Left lung (tissue), 10 donors: ENCODE measurements around the gene KDM7A. TPM values are rescaled to one million over a fixed set of nuclear protein-coding genes. Genes with fewer than 3 reads are reported as not detected.
"Not testable (repeated sequence)": the region's sequence is repeated elsewhere in the genome, so short reads cannot be mapped to it uniquely, and the experiment has no call there.

Source experiments
- ATAC-seq: fragments of 200-7000 bp; cut with Tn5 transposase; one replicate; pipeline ENCODE4 v1.9.1; 2020; ENCODE audit warnings: moderate library complexity
- DNase-seq, 4 donors: peaks; one replicate each; pipeline ENCODE4 v3.0.0-alpha.2; 2013 to 2020
- H3K27ac ChIP-seq, 2 donors: fragments of 200-600 bp; sonication (generic) in 1 of 2; one replicate each; pipeline versions ENCODE4 v1.5.0 to v1.8.0; 2020 to 2021
- H3K27me3 ChIP-seq, 2 donors: fragments of 200-600 bp; sonication (generic) in 1 of 2; one replicate each; pipeline versions ENCODE4 v1.5.0 to v1.8.0; 2020 to 2021
- H3K36me3 ChIP-seq, 2 donors: fragments of 200-600 bp; sonication (generic) in 1 of 2; one replicate each; pipeline versions ENCODE4 v1.5.0 to v1.8.0; 2020 to 2021
- H3K4me1 ChIP-seq, 2 donors: fragments of 200-600 bp; one replicate each; pipeline ENCODE4 v1.8.0; 2021
- H3K4me3 ChIP-seq, 2 donors: fragments of 200-600 bp; sonication (generic) in 1 of 2; one replicate each; pipeline versions ENCODE4 v1.5.0 to v1.8.0; 2020 to 2021; ENCODE audit warnings: mild to moderate bottlenecking in 1 of 2
- H3K9me3 ChIP-seq, 2 donors: fragments of 200-600 bp; sonication (generic) in 1 of 2; one replicate each; pipeline versions ENCODE4 v1.5.0 to v1.8.0; 2020 to 2021
- intact Hi-C, 2 donors: fragments of 100-400 bp; cut with DNase I; formaldehyde crosslinking; loops; one replicate each; pipeline versions ENCODE4 v1.11.2 to v1.14.2; 2022
- polyA plus RNA-seq, 6 donors: library from polyadenylated mRNA; unstranded; fragments of 120-200 nt; gene quantifications; one replicate each; pipeline ENCODE4 v1.2.1, GENCODE V29; 2013; ENCODE audit not compliant: insufficient read length in 6 of 6
- total RNA-seq, 2 donors: library from RNA; stranded (reverse); fragmentation: NEBNext Ultra II Directional; extraction: Animal tissue kit (Norgen Biotek cat#: 25700); gene quantifications; one replicate each; pipeline ENCODE4 v1.2.1, GENCODE V29; 2021
- TF ChIP-seq, protein P1 (sequence below), 2 donors: fragments of 200-600 bp; sonication (generic) in 1 of 2; IDR thresholded peaks; one replicate each; pipeline versions ENCODE4 v1.5.0 to v1.8.0; 2021; ENCODE audit warnings: antibody characterized with exemption in 2 of 2
- donor health status: DM: no; HTN: yes; CAD: no.
- donor health status: DM: no; HTN: no; CAD: no.

KDM7A gene
- total and polyA plus RNA-seq, 8 donors = 13.2 to 20.1 (median 15.5) TPM

DNA sequence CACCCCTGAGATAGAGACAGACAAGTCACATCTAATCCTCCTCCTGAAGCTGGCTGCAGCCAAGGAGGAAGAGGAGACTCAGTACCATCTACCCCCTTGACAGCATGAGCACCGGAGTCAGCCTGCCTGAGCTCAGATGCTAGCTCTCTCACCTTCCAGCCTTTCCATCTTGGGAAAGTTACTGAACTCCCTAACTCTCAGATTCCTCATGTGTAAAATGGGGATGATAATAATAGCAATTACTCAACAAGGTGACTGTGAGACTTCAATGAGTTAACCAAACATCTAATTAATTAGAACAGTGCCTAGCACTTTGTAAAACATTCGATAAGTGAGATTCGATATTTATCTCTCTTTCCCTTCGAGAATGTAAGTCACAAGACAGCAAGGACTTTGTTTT is 6.4 kb downstream of the KDM7A start:
- ATAC-seq (no peak), DNase-seq (no peak)
- Histone ChIP-seq H3K9me3 (no peaks in the 10 kb centered on the region), H3K36me3 (no peaks in the 10 kb centered on the region), H3K27me3 (no peaks in the 10 kb centered on the region), H3K4me3 (no peak overlapping the region), H3K4me1 (peaks cover 10 to 68% of the 10 kb centered on the region in 2 donors), H3K27ac (no peak overlapping the region)
- intact Hi-C loops = loop anchor here in 1 of 2 donors (10.0 kb wide), 1 partner anchor 144 kb away; no protein-coding TSS in a partner anchor
- TF ChIP-seq, protein P1, sequence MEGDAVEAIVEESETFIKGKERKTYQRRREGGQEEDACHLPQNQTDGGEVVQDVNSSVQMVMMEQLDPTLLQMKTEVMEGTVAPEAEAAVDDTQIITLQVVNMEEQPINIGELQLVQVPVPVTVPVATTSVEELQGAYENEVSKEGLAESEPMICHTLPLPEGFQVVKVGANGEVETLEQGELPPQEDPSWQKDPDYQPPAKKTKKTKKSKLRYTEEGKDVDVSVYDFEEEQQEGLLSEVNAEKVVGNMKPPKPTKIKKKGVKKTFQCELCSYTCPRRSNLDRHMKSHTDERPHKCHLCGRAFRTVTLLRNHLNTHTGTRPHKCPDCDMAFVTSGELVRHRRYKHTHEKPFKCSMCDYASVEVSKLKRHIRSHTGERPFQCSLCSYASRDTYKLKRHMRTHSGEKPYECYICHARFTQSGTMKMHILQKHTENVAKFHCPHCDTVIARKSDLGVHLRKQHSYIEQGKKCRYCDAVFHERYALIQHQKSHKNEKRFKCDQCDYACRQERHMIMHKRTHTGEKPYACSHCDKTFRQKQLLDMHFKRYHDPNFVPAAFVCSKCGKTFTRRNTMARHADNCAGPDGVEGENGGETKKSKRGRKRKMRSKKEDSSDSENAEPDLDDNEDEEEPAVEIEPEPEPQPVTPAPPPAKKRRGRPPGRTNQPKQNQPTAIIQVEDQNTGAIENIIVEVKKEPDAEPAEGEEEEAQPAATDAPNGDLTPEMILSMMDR (IDR thresholded peaks at IDR 0.05) = no peak

DNA sequence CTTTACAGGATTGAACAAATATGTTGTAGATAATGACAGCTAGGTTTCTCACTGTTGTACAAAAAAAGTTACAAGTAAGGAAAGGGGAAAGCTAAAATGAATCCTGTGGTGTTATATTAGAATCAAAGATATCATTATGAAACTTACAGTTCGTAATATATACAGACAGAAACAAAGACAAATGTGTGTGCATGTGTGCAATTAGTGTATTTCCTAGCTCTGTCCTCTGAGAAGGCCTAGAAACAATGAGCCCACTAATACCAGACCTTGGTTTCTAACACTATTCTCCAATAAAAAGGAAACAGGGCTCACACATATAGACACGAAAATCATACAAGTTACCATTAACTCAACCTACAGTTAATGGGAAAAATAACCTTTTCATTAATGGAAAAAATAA is 8.0 kb downstream of the KDM7A start:
- DNase-seq (no peak), ATAC-seq (no peak)
- Histone ChIP-seq H3K4me3 (no peak overlapping the region), H3K27ac (no peak overlapping the region), H3K4me1 (peaks cover 0 to 61% of the 10 kb centered on the region in 2 donors), H3K27me3 (no peaks in the 10 kb centered on the region), H3K36me3 (no peaks in the 10 kb centered on the region), H3K9me3 (no peaks in the 10 kb centered on the region)
- intact Hi-C loops = no loop called here
- TF ChIP-seq, protein P1 (IDR thresholded peaks at IDR 0.05) = no peak

DNA sequence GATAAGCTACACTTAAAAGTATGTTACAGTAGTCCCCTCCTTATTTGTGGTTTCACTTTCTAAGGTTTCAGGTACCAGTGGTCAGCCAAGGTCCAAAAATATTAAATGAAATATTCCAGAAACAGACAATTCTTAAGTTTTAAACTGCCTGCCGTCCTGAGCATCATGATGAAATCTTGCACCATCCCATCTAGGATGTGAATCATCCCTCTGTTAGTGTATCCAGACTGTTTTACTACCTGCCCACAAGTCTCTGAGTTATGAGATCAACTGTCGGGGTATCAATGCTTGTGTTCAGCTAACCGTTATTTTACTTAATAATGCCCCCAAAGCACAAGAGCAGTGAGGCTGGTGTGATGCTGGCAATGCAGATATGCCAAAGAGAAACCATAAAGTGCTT is 11.4 kb downstream of the KDM7A start:
- H3K27ac ChIP-seq = no peak overlapping the region
- peaks cover 0 to 60% of the 10 kb centered on the region in 2 donors for H3K4me1 ChIP-seq
- TF ChIP-seq, protein P1 (IDR thresholded peaks at IDR 0.05) = no peak
- intact Hi-C loops = no loop called here
- H3K36me3 ChIP-seq = no peaks in the 10 kb centered on the region
- H3K27me3 ChIP-seq = no peaks in the 10 kb centered on the region
- H3K9me3 ChIP-seq = no peaks in the 10 kb centered on the region
- ATAC-seq (no peak), DNase-seq (no peak)
- no peak overlapping the region for H3K4me3 ChIP-seq

DNA sequence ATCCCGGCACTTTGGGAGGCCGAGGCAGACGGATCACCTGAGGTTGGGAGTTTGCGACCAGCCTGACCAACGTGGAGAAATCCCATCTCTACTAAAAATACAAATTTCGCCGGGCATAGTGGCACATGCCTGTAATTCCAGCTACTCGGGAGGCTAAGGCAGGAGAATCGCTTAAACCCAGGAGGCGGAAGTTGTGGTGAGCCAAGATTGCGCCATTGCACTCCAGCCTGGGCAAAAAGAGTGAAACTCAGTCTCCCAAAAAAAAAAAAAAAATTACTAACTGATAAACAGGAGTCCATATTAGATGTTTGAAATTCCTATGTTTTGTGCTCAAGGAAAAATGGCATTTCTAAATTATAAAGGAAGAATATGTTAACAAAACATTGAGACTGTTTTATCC is 14.7 kb downstream of the KDM7A start:
- intact Hi-C loops, H3K9me3 ChIP-seq, ATAC-seq, H3K27ac ChIP-seq, H3K4me3 ChIP-seq, H3K27me3 ChIP-seq, H3K36me3 ChIP-seq: not testable (repeated sequence)
- peak in 1 of 4 donors; percentile 50 for DNase-seq
- peaks cover 0 to 48% of the 10 kb centered on the region in 2 donors for H3K4me1 ChIP-seq

DNA sequence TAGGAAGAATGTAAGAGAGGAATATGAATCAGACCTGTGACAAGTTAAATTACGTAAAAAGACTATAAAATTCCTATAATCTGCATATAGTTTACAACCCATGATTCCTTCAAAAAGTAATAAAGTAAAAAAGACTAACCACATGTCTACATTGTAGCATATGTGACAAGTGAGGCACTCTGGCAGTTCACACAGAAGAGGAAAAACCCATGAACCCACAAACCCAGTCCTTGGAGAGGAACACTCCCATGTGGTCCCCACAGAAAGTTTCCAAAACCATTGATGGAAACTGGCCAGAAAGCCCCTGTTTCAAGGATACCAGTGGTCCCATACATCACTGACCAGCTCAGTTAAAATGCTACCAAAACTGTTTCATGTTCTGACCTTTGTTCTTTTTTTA is 15.7 kb downstream of the KDM7A start:
- Histone ChIP-seq H3K4me3 (no peak overlapping the region), H3K4me1 (peaks cover 0 to 49% of the 10 kb centered on the region in 2 donors), H3K27ac (no peak overlapping the region), H3K27me3 (no peaks in the 10 kb centered on the region), H3K9me3 (no peaks in the 10 kb centered on the region), H3K36me3 (no peaks in the 10 kb centered on the region)
- intact Hi-C loops = no loop called here
- TF ChIP-seq, protein P1 (IDR thresholded peaks at IDR 0.05) = no peak
- ATAC-seq = no peak
- no peak for DNase-seq

DNA sequence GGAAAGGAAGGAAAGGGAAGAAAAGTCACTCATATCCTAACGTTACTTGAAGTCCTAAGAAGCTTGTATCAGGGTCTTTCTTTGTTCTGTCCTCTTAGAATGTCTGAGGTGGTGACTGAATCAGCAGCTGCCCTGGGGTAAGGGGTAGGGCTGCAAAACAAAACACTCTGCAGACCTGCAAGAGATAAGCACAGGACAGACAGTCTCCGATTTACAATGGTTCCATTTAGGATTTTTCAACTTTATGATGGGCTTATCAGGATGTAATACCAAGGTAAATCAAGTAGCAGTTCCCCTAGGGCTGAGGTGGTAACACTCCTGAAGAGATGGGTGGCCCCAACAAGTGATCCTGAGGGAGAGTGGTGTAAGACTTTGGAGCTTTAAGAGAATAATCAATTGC is 16.5 kb downstream of the KDM7A start:
- no peak for ATAC-seq
- TF ChIP-seq, protein P1 (IDR thresholded peaks at IDR 0.05) = no peak
- no peak overlapping the region for H3K27ac ChIP-seq
- no peaks in the 10 kb centered on the region for H3K9me3 ChIP-seq
- no peaks in the 10 kb centered on the region for H3K36me3 ChIP-seq
- H3K27me3 ChIP-seq = no peaks in the 10 kb centered on the region
- H3K4me1 ChIP-seq = peaks cover 0 to 41% of the 10 kb centered on the region in 2 donors
- no peak overlapping the region for H3K4me3 ChIP-seq
- intact Hi-C loops = no loop called here
- DNase-seq = no peak
